ENCODE measurements around the gene PAM. TPM values are rescaled to one million over a fixed set of nuclear protein-coding genes. Genes with fewer than 3 reads are reported as not detected.

The PAM gene
- total RNA-seq, 6 experiments from 2014 or later = 10.9 to 22.7 (median 16.8) TPM

DNA sequence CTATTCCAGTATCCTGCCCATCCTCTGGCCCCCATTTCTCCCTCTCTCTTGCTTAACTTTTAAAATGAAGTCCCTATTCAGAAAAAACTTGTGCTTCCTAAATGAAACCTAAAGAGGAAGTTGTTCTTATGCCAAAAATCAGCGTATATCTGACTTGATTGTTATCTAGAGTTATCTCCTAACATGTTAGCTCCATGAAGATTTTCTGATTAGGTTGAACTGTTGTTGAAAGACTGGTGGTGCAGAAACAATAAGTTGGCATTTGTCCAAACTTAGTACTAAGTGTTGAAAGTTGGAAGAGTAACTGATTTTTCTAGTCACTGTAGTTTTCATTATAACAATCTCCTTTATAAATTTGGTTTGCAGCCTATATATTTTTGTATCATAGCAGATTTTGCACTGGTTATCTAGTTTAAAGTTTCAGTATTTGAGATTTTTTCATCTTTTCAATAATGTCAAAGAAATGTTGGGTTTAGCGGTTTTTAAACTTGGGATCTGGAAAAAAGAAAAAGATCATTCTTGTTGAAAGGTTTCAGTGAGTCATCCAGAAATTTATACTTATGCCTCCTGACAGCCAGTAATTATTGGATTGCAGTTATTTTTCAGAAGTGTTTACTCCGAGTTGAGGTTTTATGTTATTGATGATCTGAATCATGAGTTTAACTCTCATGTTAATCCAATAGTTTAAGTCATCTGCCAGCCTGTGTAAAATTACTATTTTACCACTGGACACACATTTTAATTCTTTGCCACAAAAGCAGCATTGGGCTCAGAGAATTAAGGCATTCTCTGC, 60.6 kb downstream of the PAM start:
- no peaks in the 10 kb centered on the region for H3K27me3 ChIP-seq
- WGBS (ENCODE audit: insufficient coverage, low coverage, low lambda C conversion rate, missing lambda C conversion rate) = 70% methylated on average over 3 of the region's 3 CpGs
- H3K9me3 ChIP-seq = no peaks in the 10 kb centered on the region
- ATAC-seq = no peak
- H3K4me3 ChIP-seq = no peak overlapping the region
- DNase-seq = no peak
- no peaks in the 10 kb centered on the region for H3K4me1 ChIP-seq
- no peak overlapping the region for H3K27ac ChIP-seq
- intact Hi-C loops (cut with DNase I) = no loop called here
- no peaks in the 10 kb centered on the region for H3K36me3 ChIP-seq
- TF ChIP-seq, protein P1, sequence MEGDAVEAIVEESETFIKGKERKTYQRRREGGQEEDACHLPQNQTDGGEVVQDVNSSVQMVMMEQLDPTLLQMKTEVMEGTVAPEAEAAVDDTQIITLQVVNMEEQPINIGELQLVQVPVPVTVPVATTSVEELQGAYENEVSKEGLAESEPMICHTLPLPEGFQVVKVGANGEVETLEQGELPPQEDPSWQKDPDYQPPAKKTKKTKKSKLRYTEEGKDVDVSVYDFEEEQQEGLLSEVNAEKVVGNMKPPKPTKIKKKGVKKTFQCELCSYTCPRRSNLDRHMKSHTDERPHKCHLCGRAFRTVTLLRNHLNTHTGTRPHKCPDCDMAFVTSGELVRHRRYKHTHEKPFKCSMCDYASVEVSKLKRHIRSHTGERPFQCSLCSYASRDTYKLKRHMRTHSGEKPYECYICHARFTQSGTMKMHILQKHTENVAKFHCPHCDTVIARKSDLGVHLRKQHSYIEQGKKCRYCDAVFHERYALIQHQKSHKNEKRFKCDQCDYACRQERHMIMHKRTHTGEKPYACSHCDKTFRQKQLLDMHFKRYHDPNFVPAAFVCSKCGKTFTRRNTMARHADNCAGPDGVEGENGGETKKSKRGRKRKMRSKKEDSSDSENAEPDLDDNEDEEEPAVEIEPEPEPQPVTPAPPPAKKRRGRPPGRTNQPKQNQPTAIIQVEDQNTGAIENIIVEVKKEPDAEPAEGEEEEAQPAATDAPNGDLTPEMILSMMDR (IDR thresholded peaks at IDR 0.05) = no peak
- no peak for TF ChIP-seq POLR2A (IDR thresholded peaks at IDR 0.05)

DNA sequence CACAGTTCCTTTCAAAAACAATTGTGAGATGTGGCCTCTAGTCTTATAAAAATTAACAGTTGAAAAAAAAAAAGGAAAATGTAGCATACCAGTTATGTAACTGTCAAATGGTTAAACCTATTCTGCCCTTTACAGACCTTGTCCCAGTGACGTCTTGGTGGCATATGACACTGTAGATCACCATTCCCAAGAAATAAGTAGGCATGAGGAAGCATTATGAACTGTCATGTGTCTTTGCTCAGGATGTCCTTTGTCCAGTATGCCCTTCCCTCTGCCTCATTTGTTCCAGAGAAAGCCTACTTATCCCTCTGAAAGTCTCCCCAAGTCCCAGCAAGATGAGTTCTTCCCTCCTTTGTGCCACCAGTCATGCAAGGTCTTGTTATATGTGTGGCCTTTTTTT, 63.2 kb downstream of the PAM start:
- Histone ChIP-seq H3K4me3 (no peak overlapping the region), H3K9me3 (no peaks in the 10 kb centered on the region), H3K27me3 (no peaks in the 10 kb centered on the region), H3K27ac (no peak overlapping the region), H3K36me3 (no peaks in the 10 kb centered on the region), H3K4me1 (no peaks in the 10 kb centered on the region)
- DNase-seq (no peak), ATAC-seq (no peak)
- TF ChIP-seq, protein P1 (IDR thresholded peaks at IDR 0.05) = no peak
- no peak for TF ChIP-seq POLR2A (IDR thresholded peaks at IDR 0.05)
- 62% methylated on average over 1 of the region's 1 CpG for WGBS (ENCODE audit: insufficient coverage, low coverage, low lambda C conversion rate, missing lambda C conversion rate)
- intact Hi-C loops (cut with DNase I) = no loop called here

DNA sequence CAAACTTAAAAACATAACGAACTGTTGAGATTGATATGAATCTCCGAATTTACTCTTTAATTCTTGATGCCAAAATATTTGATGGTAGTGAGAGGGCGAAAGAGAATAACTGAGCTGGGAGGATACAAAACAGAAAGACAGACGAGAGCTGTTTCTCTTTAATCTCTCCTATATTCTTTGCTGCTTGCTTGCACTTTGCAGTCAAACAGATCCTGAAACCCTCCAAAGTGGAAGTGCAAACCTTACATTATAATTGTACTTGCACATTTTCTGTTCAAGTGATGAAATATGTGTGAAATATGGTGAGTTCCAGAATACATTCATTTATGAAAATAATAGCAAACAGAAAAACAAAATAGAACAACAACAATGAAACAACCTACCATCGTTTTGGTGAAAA, 63.8 kb downstream of the PAM start:
- WGBS (ENCODE audit: insufficient coverage, low coverage, low lambda C conversion rate, missing lambda C conversion rate) = 77% methylated on average over 5 of the region's 5 CpGs
- H3K4me3 ChIP-seq = no peak overlapping the region
- H3K36me3 ChIP-seq = no peaks in the 10 kb centered on the region
- H3K27ac ChIP-seq = no peak overlapping the region
- intact Hi-C loops (cut with DNase I) = no loop called here
- no peak for DNase-seq
- TF ChIP-seq POLR2A (IDR thresholded peaks at IDR 0.05) = no peak
- TF ChIP-seq, protein P1 (IDR thresholded peaks at IDR 0.05) = no peak
- H3K9me3 ChIP-seq = no peaks in the 10 kb centered on the region
- no peaks in the 10 kb centered on the region for H3K4me1 ChIP-seq
- H3K27me3 ChIP-seq = no peaks in the 10 kb centered on the region
- no peak for ATAC-seq

DNA sequence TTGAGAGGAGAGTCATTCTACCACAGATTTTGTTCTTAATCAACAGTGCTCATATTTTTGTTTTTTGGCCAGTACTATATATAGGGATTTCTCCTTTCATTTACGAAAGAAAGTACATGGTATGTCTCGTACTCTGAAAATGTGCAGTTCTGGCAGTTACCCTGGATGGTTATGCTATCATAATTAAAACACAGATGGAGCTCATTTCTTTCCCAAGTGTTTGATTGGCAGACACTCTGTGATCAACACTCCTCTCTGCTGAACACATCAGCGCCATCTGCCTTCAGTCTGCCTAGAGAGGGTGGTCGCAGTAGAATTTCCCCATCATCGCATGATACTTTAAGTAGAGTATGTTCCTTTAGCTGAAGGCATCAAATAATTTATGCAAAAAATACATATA, 64.5 kb downstream of the PAM start:
- Histone ChIP-seq H3K4me1 (no peaks in the 10 kb centered on the region), H3K27ac (no peak overlapping the region), H3K9me3 (no peaks in the 10 kb centered on the region), H3K27me3 (no peaks in the 10 kb centered on the region), H3K36me3 (no peaks in the 10 kb centered on the region), H3K4me3 (no peak overlapping the region)
- no peak for DNase-seq
- TF ChIP-seq POLR2A (IDR thresholded peaks at IDR 0.05) = no peak
- TF ChIP-seq, protein P1 (IDR thresholded peaks at IDR 0.05) = no peak
- intact Hi-C loops (cut with DNase I) = no loop called here
- 78% methylated on average over 5 of the region's 5 CpGs for WGBS (ENCODE audit: insufficient coverage, low coverage, low lambda C conversion rate, missing lambda C conversion rate)
- no peak for ATAC-seq
